IMR-90 (cell line): Measurements from ENCODE around the gene POLR1E. TPM values are rescaled to one million over a fixed set of nuclear protein-coding genes. Genes with fewer than 3 reads are reported as not detected.

Source experiments
- ATAC-seq: fragments of 200-7000 bp; cut with Tn5 transposase; 2 replicates; pipeline ENCODE4 v1.9.1; 2020; ENCODE audit warnings: low read depth, mild to moderate bottlenecking, moderate library complexity
- BruUV-seq: library from RNA; stranded (reverse); fragments of 400-500 nt; replicated peaks from 2 replicates; lab custom pipeline; 2021; lab: Mats Ljungman, UMichigan
- CTCF ChIA-PET: fragments of 300-600 bp; formaldehyde crosslinking; extraction: SDS; loops from one replicate; lab custom pipeline; 2021; ENCODE audit warnings: antibody characterized with exemption; lab: Yijun Ruan, JAX
- POLR2A ChIA-PET: fragments of 300-600 bp; sonication (Branson Sonifier 250); formaldehyde crosslinking; loops from one replicate; lab custom pipeline; 2022; ENCODE audit warnings: antibody characterized with exemption; ENCODE audit not compliant: unreplicated experiment; lab: Charles Lee
- DNase-seq: peaks from one replicate; pipeline ENCODE4 v3.0.0; 2013
- H2AFZ ChIP-seq: replicated peaks from 2 replicates; pipeline ENCODE3; 2013; ENCODE audit warnings: low read length, mild to moderate bottlenecking; ENCODE audit not compliant: poor library complexity
- H2AK5ac ChIP-seq: 2 replicates; pipeline ENCODE4 v1.6.1; 2013; ENCODE audit warnings: low read depth, low read length, inconsistent platforms
- H2AK9ac ChIP-seq: replicated peaks from 2 replicates; pipeline ENCODE3; 2013; ENCODE audit warnings: mild to moderate bottlenecking, low read depth, low read length, moderate library complexity; ENCODE audit not compliant: poor library complexity
- H2BK120ac ChIP-seq: 2 replicates; pipeline ENCODE4 v1.6.1; 2013; ENCODE audit warnings: low read depth, low read length, inconsistent platforms
- H2BK15ac ChIP-seq: 3 replicates; pipeline ENCODE4 v1.6.1; 2013; ENCODE audit warnings: low read depth, low read length, inconsistent platforms
- H2BK20ac ChIP-seq: 2 replicates; pipeline ENCODE4 v1.6.1; 2013; ENCODE audit warnings: low read depth, mild to moderate bottlenecking, inconsistent platforms, low read length, moderate library complexity
- H2BK5ac ChIP-seq: 2 replicates; pipeline ENCODE4 v1.6.1; 2013; ENCODE audit warnings: mild to moderate bottlenecking, low read depth, low read length, inconsistent platforms; ENCODE audit not compliant: poor library complexity, severe bottlenecking
- H3K14ac ChIP-seq: replicated peaks from 2 replicates; pipeline ENCODE4 v1.6.1; 2013; ENCODE audit warnings: low read depth, low read length, inconsistent platforms
- H3K18ac ChIP-seq: 2 replicates; pipeline ENCODE4 v1.6.1; 2013; ENCODE audit warnings: low read depth, low read length, control low read depth
- H3K23ac ChIP-seq: 2 replicates; pipeline ENCODE4 v1.6.1; 2013; ENCODE audit warnings: low read depth, low read length, inconsistent platforms
- H3K27ac ChIP-seq: 2 replicates; pipeline ENCODE4 v1.5.1; 2013; ENCODE audit warnings: mild to moderate bottlenecking, control low read depth, low read length; ENCODE audit not compliant: insufficient read depth
- H3K27me3 ChIP-seq: 2 replicates; pipeline ENCODE4 v1.6.1; 2013; ENCODE audit warnings: low read length; ENCODE audit not compliant: control insufficient read depth, insufficient read depth
- H3K36me3 ChIP-seq: 2 replicates; pipeline ENCODE4 v1.6.1; 2013; ENCODE audit warnings: low read length, mixed read lengths; ENCODE audit not compliant: control insufficient read depth, insufficient read depth
- H3K4ac ChIP-seq: 2 replicates; pipeline ENCODE4 v1.6.1; 2013; ENCODE audit warnings: low read depth, low read length, inconsistent platforms
- H3K4me1 ChIP-seq: 2 replicates; pipeline ENCODE4 v1.6.1; 2013; ENCODE audit warnings: low read length, mixed read lengths; ENCODE audit not compliant: control insufficient read depth, insufficient read depth
- H3K4me2 ChIP-seq: 2 replicates; pipeline ENCODE4 v1.6.1; 2013; ENCODE audit warnings: low read depth, mild to moderate bottlenecking, control low read depth, low read length, moderate library complexity
- H3K4me3 ChIP-seq: 2 replicates; pipeline ENCODE4 v1.5.1; 2013; ENCODE audit warnings: low read depth, mild to moderate bottlenecking, control low read depth, low read length, moderate library complexity; ENCODE audit not compliant: insufficient read depth
- H3K56ac ChIP-seq: 2 replicates; pipeline ENCODE4 v1.6.1; 2013; ENCODE audit warnings: low read length, inconsistent platforms; ENCODE audit not compliant: insufficient read depth; ENCODE audit errors: extremely low read depth
- H3K79me1 ChIP-seq, 2 experiments: 2 replicates each; pipeline ENCODE4 v1.6.1; 2013; ENCODE audit warnings: low read length in 2 of 2, inconsistent platforms in 1 of 2, low read depth in 1 of 2
- H3K9ac ChIP-seq: 2 replicates; pipeline ENCODE4 v1.6.1; 2013; ENCODE audit warnings: low read depth, low read length, control low read depth
- H3K9me1 ChIP-seq: 2 replicates; pipeline ENCODE4 v1.6.1; 2013; ENCODE audit warnings: low read length, inconsistent platforms; ENCODE audit not compliant: insufficient read depth
- H3K9me3 ChIP-seq: 2 replicates; pipeline ENCODE4 v1.6.1; 2013; ENCODE audit warnings: low read length; ENCODE audit not compliant: control insufficient read depth, insufficient read depth
- H4K20me1 ChIP-seq: 2 replicates; pipeline ENCODE4 v1.6.1; 2013; ENCODE audit warnings: low read length, inconsistent platforms; ENCODE audit not compliant: insufficient read depth
- H4K5ac ChIP-seq: 2 replicates; pipeline ENCODE4 v1.6.1; 2013; ENCODE audit warnings: mild to moderate bottlenecking, low read depth, low read length, control low read depth
- H4K8ac ChIP-seq, 2 experiments: 2 replicates each; pipeline ENCODE4 v1.6.1; 2013; ENCODE audit warnings: low read depth in 2 of 2, low read length in 2 of 2, control low read depth in 1 of 2, inconsistent platforms in 1 of 2
- H4K91ac ChIP-seq: 2 replicates; pipeline ENCODE4 v1.6.1; 2013; ENCODE audit warnings: low read depth, low read length, inconsistent platforms; ENCODE audit not compliant: insufficient read depth
- CHD1 ChIP-seq: IDR thresholded peaks from 2 replicates; pipeline ENCODE4 v1.6.1; 2012; ENCODE audit warnings: low read depth, low read length, improper control_type of control experiment
- CTCF ChIP-seq: conservative IDR thresholded peaks from 2 replicates; pipeline ENCODE4 v1.5.1; 2012; ENCODE audit warnings: mild to moderate bottlenecking, low read depth, low read length, improper control_type of control experiment
- MAZ ChIP-seq: IDR thresholded peaks from 2 replicates; pipeline ENCODE4 v1.6.1; 2012; ENCODE audit warnings: low read depth, mild to moderate bottlenecking, low read length, improper control_type of control experiment, moderate library complexity, borderline replicate concordance
- POLR2A ChIP-seq: IDR thresholded peaks from 2 replicates; pipeline ENCODE4 v1.6.1; 2012; ENCODE audit warnings: mild to moderate bottlenecking, low read depth, low read length
- WGBS, 2 experiments: methylation state at CpG; one replicate each; pipeline versions ENCODE4 v1.1.5 to v1.1.7; 2013; ENCODE audit warnings: missing lambda C conversion rate in 2 of 2; ENCODE audit not compliant: insufficient read length in 1 of 2; ENCODE audit errors: extremely low coverage in 2 of 2; 5-methylcytosine and 5-hydroxymethylcytosine counted together
- dilution Hi-C: fragments of 300-500 bp; cut with HindIII; formaldehyde crosslinking; loops from one replicate; pipeline ENCODE4 v1.14.3; 2018; ENCODE audit warnings: low sequenced_read_pairs; ENCODE audit not compliant: unreplicated experiment
- in situ Hi-C: fragments of 300-500 bp; cut with MboI; formaldehyde crosslinking; loops from 3 replicates; pipeline ENCODE4 v1.14.3; 2019; ENCODE audit warnings: low sequenced_read_pairs, inconsistent platforms, mixed read lengths
- intact Hi-C: fragments of 100-400 bp; cut with micrococcal nuclease; formaldehyde crosslinking; loops from 2 replicates; pipeline ENCODE4 v1.10.0; 2022
- polyA plus RNA-seq, 3 experiments: library from polyadenylated mRNA; depleted of rRNA; stranded (reverse); fragments of >200 nt; gene quantifications; 2 replicates each; pipeline ENCODE4 v1.2.3, GENCODE V29; 2012; ENCODE audit warnings: low replicate concordance in 1 of 3
- total RNA-seq: library from RNA; depleted of rRNA; stranded (reverse); fragments of >200 nt; gene quantifications from 2 replicates; pipeline ENCODE4 v1.2.3, GENCODE V29; 2012

Gene POLR1E
- total and polyA plus RNA-seq, 2 of the 4 experiments (the other 2 are of a cell fraction): 48.0 to 71.9 TPM

- H4K20me1 ChIP-seq: 0 out of 2 replicates have a peak, but pooled peaks cover 3% of the 10 kb centered on the region
- H3K23ac ChIP-seq: no peak overlapping the region
- H3K9me1 ChIP-seq: peaks cover 6% of the 10 kb centered on the region; the same call in 1 of the 2 replicates
- TF ChIP-seq MAZ: no peak
- TF ChIP-seq CTCF: 0 out of 2 replicates have a peak, but pooled peaks have one; percentile 1
- no peak for TF ChIP-seq CHD1
- 0 out of 2 replicates have a peak, but pooled peaks have one; percentile 1 for TF ChIP-seq POLR2A
- no TSS peak for BruUV-seq
- 100% methylated on average over 1 of the region's 15 CpGs; no CpG with 5 or more reads in 1 of the 2 experiments for WGBS, 2 experiments
- H3K4ac ChIP-seq: no peak overlapping the region
- no peak overlapping the region for H3K14ac ChIP-seq
- H3K4me1 ChIP-seq: no peaks in the 10 kb centered on the region
- peaks cover 16% of the 10 kb centered on the region for H3K36me3 ChIP-seq
- no peak overlapping the region for H3K18ac ChIP-seq
- in situ Hi-C loops (no loop called here), dilution Hi-C loops (no loop called here), intact Hi-C loops (no loop called here)
- ChIA-PET CTCF (no interaction called here), POLR2A (no interaction called here)
- H2BK15ac ChIP-seq: no peak overlapping the region
- no peak overlapping the region for H2BK5ac ChIP-seq
- DNase-seq (no peak), ATAC-seq (peak; percentile 50)
- H3K9me3 ChIP-seq: no peaks in the 10 kb centered on the region
- H3K56ac ChIP-seq: no peak overlapping the region
- no peak overlapping the region for H4K5ac ChIP-seq
- H3K4me3 ChIP-seq: no peak overlapping the region
- no peaks in the 10 kb centered on the region; a peak in 1 of 4 replicates for H3K79me1 ChIP-seq
- H2AK5ac ChIP-seq: no peak overlapping the region
- no peak overlapping the region for H2AK9ac ChIP-seq
- no peaks in the 10 kb centered on the region for H3K27me3 ChIP-seq
- H2BK120ac ChIP-seq: no peak overlapping the region
- H2AFZ ChIP-seq: no peak overlapping the region
- no peak overlapping the region for H2BK20ac ChIP-seq
- no peak overlapping the region for H4K91ac ChIP-seq
- H4K8ac ChIP-seq: no peak overlapping the region
- H3K4me2 ChIP-seq: no peak overlapping the region
- H3K27ac ChIP-seq: no peak overlapping the region
- no peak overlapping the region for H3K9ac ChIP-seq
Measured at GRCh38 chr9:37511016-37512010, 25.6 kb downstream of the POLR1E start.
